Chondrocyte (in vitro differentiated cells): Measurements from ENCODE around the gene SOX1. TPM values are rescaled to one million over a fixed set of nuclear protein-coding genes. Genes with fewer than 3 reads are reported as not detected.

Experiments
- DNase-seq: peaks from one replicate; pipeline ENCODE4 v3.0.0; 2021; ENCODE audit warnings: mixed read lengths, low spot score
- H3K27ac Mint-ChIP-seq: one replicate; pipeline ENCODE4 v1.8.0; 2021; ENCODE audit warnings: mild to moderate bottlenecking, moderate library complexity, mixed read lengths; ENCODE audit not compliant: unreplicated experiment
- H3K27me3 Mint-ChIP-seq: 2 replicates; pipeline ENCODE4 v1.8.0; 2021; ENCODE audit warnings: low read depth, mixed read lengths
- H3K36me3 Mint-ChIP-seq: 2 replicates; pipeline ENCODE4 v1.8.0; 2021; ENCODE audit warnings: low read depth, mixed read lengths
- H3K4me1 Mint-ChIP-seq: 2 replicates; pipeline ENCODE4 v1.8.0; 2021; ENCODE audit warnings: low read depth, mild to moderate bottlenecking, mixed read lengths
- H3K4me3 Mint-ChIP-seq: one replicate; pipeline ENCODE4 v1.8.0; 2021; ENCODE audit warnings: mild to moderate bottlenecking, moderate library complexity, mixed read lengths; ENCODE audit not compliant: unreplicated experiment
- H3K9me3 Mint-ChIP-seq: 2 replicates; pipeline ENCODE4 v1.8.0; 2021; ENCODE audit warnings: low read depth, mixed read lengths
- CTCF ChIP-seq: fragments of 200-600 bp; sonication (generic); IDR thresholded peaks from 2 replicates; pipeline ENCODE4 v1.5.0; 2021; ENCODE audit warnings: antibody characterized with exemption, mild to moderate bottlenecking, moderate library complexity
- total RNA-seq: library from RNA; stranded (reverse); gene quantifications from 3 replicates; pipeline ENCODE4 v1.2.1, GENCODE V29; 2021

The SOX1 gene
- total RNA-seq, 1 donor from 2014 or later, result not detected

GRCh38 chr13:112055915-112056269, 11.1 kb upstream of the SOX1 start:
- DNase-seq, result no peak
- H3K36me3 Mint-ChIP-seq, result peaks cover 5% of the 10 kb centered on the region
- peaks cover 7% of the 10 kb centered on the region for H3K4me1 Mint-ChIP-seq
- H3K4me3 Mint-ChIP-seq, result no peak overlapping the region
- no peaks in the 10 kb centered on the region for H3K9me3 Mint-ChIP-seq
- peaks cover 74% of the 10 kb centered on the region for H3K27me3 Mint-ChIP-seq
- no peak for TF ChIP-seq CTCF
- no peak overlapping the region for H3K27ac Mint-ChIP-seq

- no peaks in the 10 kb centered on the region for H3K9me3 Mint-ChIP-seq
- H3K27ac Mint-ChIP-seq, result no peak overlapping the region
- H3K27me3 Mint-ChIP-seq, result peaks cover 70% of the 10 kb centered on the region
- H3K4me1 Mint-ChIP-seq, result peaks cover 7% of the 10 kb centered on the region
- DNase-seq, result no peak
- peaks cover 5% of the 10 kb centered on the region for H3K36me3 Mint-ChIP-seq
- TF ChIP-seq CTCF, result no peak
- H3K4me3 Mint-ChIP-seq, result no peak overlapping the region
Observed at GRCh38 chr13:112056284-112056727, 10.6 kb upstream of the SOX1 start.

GRCh38 chr13:112056739-112057438, 10.1 kb upstream of the SOX1 start:
- TF ChIP-seq CTCF, result no peak
- no peak for DNase-seq
- no peak overlapping the region for H3K4me3 Mint-ChIP-seq
- no peak overlapping the region for H3K27ac Mint-ChIP-seq
- H3K36me3 Mint-ChIP-seq, result peaks cover 5% of the 10 kb centered on the region
- no peaks in the 10 kb centered on the region for H3K9me3 Mint-ChIP-seq
- peaks cover 7% of the 10 kb centered on the region for H3K4me1 Mint-ChIP-seq
- H3K27me3 Mint-ChIP-seq, result peaks cover 69% of the 10 kb centered on the region

GRCh38 chr13:112057439-112057735, 9.6 kb upstream of the SOX1 start:
- H3K27me3 Mint-ChIP-seq, result peaks cover 69% of the 10 kb centered on the region
- H3K27ac Mint-ChIP-seq, result no peak overlapping the region
- TF ChIP-seq CTCF, result no peak
- H3K4me3 Mint-ChIP-seq, result no peak overlapping the region
- peaks cover 7% of the 10 kb centered on the region for H3K4me1 Mint-ChIP-seq
- peaks cover 5% of the 10 kb centered on the region for H3K36me3 Mint-ChIP-seq
- no peak for DNase-seq
- H3K9me3 Mint-ChIP-seq, result no peaks in the 10 kb centered on the region

GRCh38 chr13:112057736-112058518, 9.0 kb upstream of the SOX1 start:
- TF ChIP-seq CTCF, result no peak
- Mint-ChIP-seq H3K4me1 (peaks cover 7% of the 10 kb centered on the region), H3K27me3 (peaks cover 71% of the 10 kb centered on the region), H3K36me3 (peaks cover 5% of the 10 kb centered on the region), H3K4me3 (no peak overlapping the region), H3K27ac (no peak overlapping the region), H3K9me3 (no peaks in the 10 kb centered on the region)
- DNase-seq, result no peak
